Upper lobe of left lung (tissue), 4 donors: ENCODE results near the gene TMEM52.

Experiments used
- CTCF ChIP-seq, 6 experiments: fragments of 450-650 bp in 4 of 6; fragments of 200-600 bp in 2 of 6; sonication (generic) in 2 of 6; IDR thresholded peaks; one replicate each; pipeline ENCODE4 v1.5.1; 2016 to 2019; ENCODE audit warnings: antibody characterized with exemption in 6 of 6
- POLR2AphosphoS5 ChIP-seq, 2 donors: sonication (generic); formaldehyde crosslinking; IDR thresholded peaks; one replicate each; pipeline ENCODE4 v1.5.1; 2017; ENCODE audit warnings: antibody characterized with exemption in 2 of 2

GRCh38 chr1:1938276-1938573 is 19.1 kb upstream of the TMEM52 start:
- no peak for TF ChIP-seq CTCF (IDR thresholded peaks at IDR 0.05)
- no peak for TF ChIP-seq POLR2AphosphoS5 (IDR thresholded peaks at IDR 0.05)
